NCI-H524 (cell line): ENCODE measurements around the gene OR56B1.

Experiments
- DNase-seq, 2 experiments: peaks; one replicate each; lab custom pipeline; 2025; lab: John Stamatoyannopoulos, UW

OR56B1 gene

DNA sequence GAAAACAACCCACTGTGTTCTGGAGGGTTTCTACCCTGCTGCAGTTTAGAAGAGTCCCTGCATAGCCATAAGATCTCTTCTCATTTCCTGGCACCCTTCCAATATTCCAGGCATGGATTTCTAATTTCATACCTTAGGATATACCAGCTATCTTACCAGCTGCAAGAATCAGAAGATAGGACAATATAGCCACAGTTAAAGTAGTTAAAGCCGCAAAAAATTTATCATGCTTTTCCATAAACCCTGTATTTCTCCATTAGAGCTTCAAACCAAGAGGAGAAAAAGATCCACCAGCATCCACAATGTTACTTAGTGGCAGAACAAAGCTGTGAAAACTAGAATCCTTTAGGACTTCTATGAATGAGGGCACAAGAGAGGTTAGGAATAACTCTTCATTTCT is 8.6 kb upstream of the OR56B1 start:
- no peak for DNase-seq

DNA sequence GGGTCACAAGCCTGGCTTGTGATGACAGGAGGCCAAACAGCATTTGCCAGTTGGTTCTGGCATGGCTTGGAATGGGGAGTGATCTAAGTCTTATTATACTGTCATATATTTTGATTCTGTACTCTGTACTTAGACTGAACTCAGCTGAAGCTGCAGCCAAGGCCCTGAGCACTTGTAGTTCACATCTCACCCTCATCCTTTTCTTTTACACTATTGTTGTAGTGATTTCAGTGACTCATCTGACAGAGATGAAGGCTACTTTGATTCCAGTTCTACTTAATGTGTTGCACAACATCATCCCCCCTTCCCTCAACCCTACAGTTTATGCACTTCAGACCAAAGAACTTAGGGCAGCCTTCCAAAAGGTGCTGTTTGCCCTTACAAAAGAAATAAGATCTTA is 843 bp downstream of the OR56B1 start:
- no peak for DNase-seq

DNA sequence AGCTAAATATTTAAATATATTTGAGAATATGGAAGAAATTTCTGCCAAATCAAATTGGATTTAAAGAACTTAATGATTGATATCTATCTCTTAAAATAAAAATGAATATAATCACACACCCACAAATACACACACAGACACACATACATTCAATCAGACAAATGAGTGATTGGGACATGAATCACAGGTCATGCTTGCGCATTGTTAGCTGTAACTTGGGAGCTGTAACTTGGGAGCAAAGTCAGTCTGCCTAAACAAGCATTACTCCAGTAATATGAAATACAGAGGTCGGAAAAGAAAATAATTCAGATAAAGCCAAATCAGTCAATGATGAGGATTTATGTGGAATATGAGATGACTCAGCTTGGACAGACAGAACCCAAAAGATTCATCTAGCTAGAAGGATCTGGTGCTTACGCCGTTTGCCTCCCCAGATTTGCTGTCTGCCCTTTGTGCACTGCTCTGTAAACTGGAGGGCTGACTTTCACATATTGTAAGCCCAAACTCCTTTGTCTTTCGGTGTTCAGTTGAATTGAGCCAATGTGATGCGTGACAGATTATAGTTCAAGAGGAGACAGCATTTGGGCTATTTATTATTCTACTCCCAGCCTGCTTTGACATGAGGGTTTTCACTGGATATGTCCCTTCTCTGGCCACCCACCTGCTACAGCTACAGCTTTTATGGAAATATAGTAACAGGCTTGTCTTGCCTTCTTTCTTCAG is 1.6 kb downstream of the OR56B1 start:
- DNase-seq = no peak

DNA sequence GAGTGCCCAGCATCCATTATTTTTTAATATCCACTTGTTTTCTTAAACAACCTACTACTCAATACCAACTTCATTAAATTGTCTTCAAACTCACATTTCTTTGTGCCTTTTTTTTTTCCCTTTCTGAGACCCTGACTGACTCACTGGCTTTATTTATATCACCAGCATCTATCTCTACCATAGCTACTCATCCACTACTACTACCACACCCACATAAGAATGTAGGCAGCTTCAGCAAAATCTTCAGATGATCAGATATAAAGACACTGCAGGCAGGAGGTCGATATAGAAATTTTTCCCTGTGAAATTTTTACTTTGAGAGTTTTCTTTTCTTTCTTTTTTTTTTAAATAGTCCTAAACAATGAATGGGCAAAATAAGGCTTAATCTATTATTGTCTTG is 2.2 kb downstream of the OR56B1 start:
- no peak for DNase-seq

DNA sequence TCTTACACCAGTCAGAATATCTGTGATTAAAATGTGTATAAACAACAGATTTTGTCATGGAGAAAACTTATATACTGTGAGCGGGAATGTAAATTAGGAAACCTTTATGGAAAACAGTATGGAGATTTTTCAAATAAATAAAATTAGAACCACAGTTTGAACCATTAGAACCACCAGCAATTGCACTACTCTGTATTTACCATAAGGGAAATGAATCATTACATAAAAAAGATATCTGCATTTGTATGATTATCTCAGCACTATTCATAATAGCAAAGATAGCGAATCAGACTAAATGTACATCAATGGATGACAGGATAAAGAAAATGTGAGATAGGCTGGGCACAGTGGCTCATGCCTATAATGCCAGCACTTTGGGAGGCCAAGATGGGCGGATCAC is 10.4 kb downstream of the OR56B1 start:
- no peak for DNase-seq

DNA sequence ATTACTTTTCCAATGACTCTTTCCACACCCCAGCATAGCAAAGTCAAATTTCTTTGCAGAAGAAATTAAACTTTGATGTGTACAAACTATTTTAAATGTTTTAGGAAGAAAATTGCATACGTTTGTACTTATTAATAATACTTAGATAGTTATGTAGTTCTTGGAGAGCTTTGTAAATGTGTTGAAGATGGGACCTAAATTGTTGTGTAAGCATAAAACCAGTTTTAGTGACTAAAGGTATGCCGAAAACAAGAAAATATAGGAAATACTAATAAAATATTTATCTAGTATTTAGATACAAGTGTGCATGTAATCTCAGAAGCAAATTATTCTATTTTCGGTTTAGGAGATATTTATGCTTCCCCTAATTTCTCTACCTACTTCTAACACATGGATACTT is 13.6 kb downstream of the OR56B1 start:
- DNase-seq = no peak

DNA sequence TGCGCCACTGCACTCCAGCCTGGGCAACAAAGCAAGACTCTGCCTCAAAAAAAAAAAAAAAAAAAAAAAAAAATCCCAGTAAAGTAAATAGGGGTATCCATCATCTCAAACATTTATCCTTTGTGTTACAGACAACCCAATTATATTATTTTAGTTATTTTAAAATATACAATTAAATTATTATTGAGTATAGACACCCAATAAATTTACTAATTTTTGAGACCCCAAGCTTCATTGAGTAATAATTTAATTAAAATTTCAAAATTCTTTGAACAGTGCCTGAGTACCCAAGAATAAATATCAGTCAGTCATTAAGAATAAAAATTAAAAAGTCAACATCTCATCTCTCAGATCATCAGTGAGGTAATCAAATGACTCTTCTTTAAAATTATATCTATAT is 17.7 kb downstream of the OR56B1 start, which contains the start of gene OR52N4:
TSS of gene OR52N4 (plus strand) at position 301 of the 400 bp plus-strand sequence. CDS start 498 bp downstream, outside the sequence.
- no peak for DNase-seq

DNA sequence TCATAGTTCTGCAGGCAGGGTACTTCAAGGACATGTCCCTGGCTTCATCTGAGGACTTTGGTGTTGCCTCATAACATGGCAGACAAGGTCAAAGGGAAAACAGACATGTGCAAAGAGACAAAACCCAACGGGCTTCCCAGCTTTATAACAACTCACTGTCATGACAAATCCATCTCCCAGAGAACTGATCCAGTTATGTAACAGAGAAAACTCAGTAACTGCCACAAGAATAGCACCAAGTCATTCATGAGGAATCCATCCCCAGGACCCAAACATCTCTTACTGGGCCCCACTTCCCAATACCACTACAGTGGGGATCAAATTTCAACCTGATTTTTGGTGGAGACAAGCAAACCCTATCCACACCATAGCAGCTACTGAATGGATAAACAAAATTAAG is 30.8 kb downstream of the OR56B1 start:
- no peak for DNase-seq

DNA sequence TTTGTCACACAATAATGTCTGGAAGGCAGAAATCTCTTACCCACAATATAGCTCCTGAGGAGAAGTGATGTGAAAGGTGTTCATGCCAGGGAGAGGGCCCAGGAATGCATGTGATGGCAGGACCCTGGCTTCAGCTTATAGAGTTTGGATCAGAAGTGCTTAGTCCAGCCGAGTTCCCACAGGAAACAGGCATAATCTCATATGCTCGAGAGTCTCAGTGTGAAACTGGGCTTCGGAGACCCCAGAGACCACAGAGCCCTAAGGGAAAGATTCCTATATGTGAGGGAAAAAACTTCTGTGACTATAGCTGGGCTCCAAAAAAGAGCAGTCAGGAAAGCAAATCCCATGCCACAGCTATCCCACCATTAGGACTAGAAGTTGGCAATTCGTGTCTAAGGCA is 47.0 kb downstream of the OR56B1 start, which contains the start of gene OR52N5:
TSS of gene OR52N5 (minus strand) at position 101 of the 400 bp plus-strand sequence. CDS start 4,721 bp downstream, outside the sequence.
- no peak for DNase-seq
